ENCODE measurements around the gene AP1M1.

AP1M1 gene

GRCh38 chr19:16185768-16186123 is 12.0 kb upstream of the AP1M1 start:
- DNase-seq = peak in 5 of 14 donors; percentile 20 to 49 (median 42)

GRCh38 chr19:16188521-16188920 is 9.2 kb upstream of the AP1M1 start:
- no peak for DNase-seq

- DNase-seq = no peak
Measured at GRCh38 chr19:16190198-16190597, 7.5 kb upstream of the AP1M1 start.

GRCh38 chr19:16190736-16191135 is 7.0 kb upstream of the AP1M1 start:
- no peak for DNase-seq

GRCh38 chr19:16191216-16191908 is 6.3 kb upstream of the AP1M1 start:
- DNase-seq = no peak

- DNase-seq = no peak
Measured at GRCh38 chr19:16193466-16193865, 4.2 kb upstream of the AP1M1 start.

- no peak for DNase-seq
Measured at GRCh38 chr19:16197188-16197621, 506 bp upstream of the AP1M1 start.

- DNase-seq = no peak
Measured at GRCh38 chr19:16198370-16198651, 600 bp downstream of the AP1M1 start.

GRCh38 chr19:16199275-16199932 is 1.7 kb downstream of the AP1M1 start:
- DNase-seq = no peak

GRCh38 chr19:16200038-16201010 is 2.6 kb downstream of the AP1M1 start:
- no peak for DNase-seq

GRCh38 chr19:16201011-16201391 is 3.3 kb downstream of the AP1M1 start:
- DNase-seq = no peak

GRCh38 chr19:16202320-16203255 is 4.9 kb downstream of the AP1M1 start:
- DNase-seq = no peak

- DNase-seq = no peak
Measured at GRCh38 chr19:16203256-16204004, 5.7 kb downstream of the AP1M1 start.

- DNase-seq = no peak
Measured at GRCh38 chr19:16204005-16204294, 6.2 kb downstream of the AP1M1 start.

GRCh38 chr19:16205205-16206045 is 7.7 kb downstream of the AP1M1 start:
- peak in 3 of 14 donors; percentile 9 to 32 (median 11) for DNase-seq

GRCh38 chr19:16206046-16206605 is 8.4 kb downstream of the AP1M1 start:
- DNase-seq = no peak

- no peak for DNase-seq
Measured at GRCh38 chr19:16206637-16207036, 8.9 kb downstream of the AP1M1 start.

GRCh38 chr19:16207063-16207462 is 9.4 kb downstream of the AP1M1 start:
- no peak for DNase-seq

- DNase-seq = no peak
Measured at GRCh38 chr19:16207490-16208025, 9.8 kb downstream of the AP1M1 start.

Measured in C1 segment of cervical spinal cord (tissue), 14 donors.